Fibroblast of gingiva (primary cell): ENCODE data around the gene HCFC2.
A peak's percentile ranks its signal among the peaks of the same experiment; 100 is the strongest.
"Not testable (repeated sequence)": the region's sequence is repeated elsewhere in the genome, so short reads cannot be mapped to it uniquely, and the experiment has no call there.

Source experiments
- DNase-seq: peaks from one replicate; pipeline ENCODE4 v3.0.0-alpha.2; 2011; ENCODE audit warnings: low read depth

HCFC2 gene

GRCh38 chr12:104057771-104058197 is 6.5 kb upstream of the HCFC2 start:
- DNase-seq, result no peak

GRCh38 chr12:104058802-104059201 is 5.5 kb upstream of the HCFC2 start:
- no peak for DNase-seq

- no peak for DNase-seq
Measured at GRCh38 chr12:104059963-104060362, 4.4 kb upstream of the HCFC2 start.

- DNase-seq, result no peak
Measured at GRCh38 chr12:104060791-104061190, 3.5 kb upstream of the HCFC2 start.

GRCh38 chr12:104063712-104064030 is 660 bp upstream of the HCFC2 start:
- peak; percentile 43 for DNase-seq

- DNase-seq, result peak; percentile 4
Measured at GRCh38 chr12:104064842-104065427, 604 bp downstream of the HCFC2 start.

GRCh38 chr12:104072099-104072498 is 7.8 kb downstream of the HCFC2 start:
- no peak for DNase-seq

- no peak for DNase-seq
Measured at GRCh38 chr12:104073699-104074098, 9.4 kb downstream of the HCFC2 start.

GRCh38 chr12:104079024-104079423 is 14.7 kb downstream of the HCFC2 start:
- DNase-seq, result no peak

- DNase-seq, result no peak
Measured at GRCh38 chr12:104080764-104081163, 16.4 kb downstream of the HCFC2 start.

- no peak for DNase-seq
Measured at GRCh38 chr12:104083769-104084475, 19.6 kb downstream of the HCFC2 start.

- DNase-seq, result no peak
Measured at GRCh38 chr12:104090685-104091084, 26.4 kb downstream of the HCFC2 start.

- DNase-seq, result no peak
Measured at GRCh38 chr12:104091136-104091535, 26.8 kb downstream of the HCFC2 start.

- DNase-seq, result peak; percentile 48
Measured at GRCh38 chr12:104094284-104094683, 30.0 kb downstream of the HCFC2 start.

GRCh38 chr12:104095289-104095688 is 31.0 kb downstream of the HCFC2 start:
- DNase-seq, result no peak

GRCh38 chr12:104097954-104098353 is 33.6 kb downstream of the HCFC2 start:
- DNase-seq, result no peak

- no peak for DNase-seq
Measured at GRCh38 chr12:104105461-104105860, 41.1 kb downstream of the HCFC2 start.

GRCh38 chr12:104106965-104107364 is 42.6 kb downstream of the HCFC2 start:
- DNase-seq, result no peak

GRCh38 chr12:104108755-104109445 is 44.6 kb downstream of the HCFC2 start:
- peak; percentile 71 for DNase-seq

GRCh38 chr12:104109446-104110271 is 45.3 kb downstream of the HCFC2 start:
- no peak for DNase-seq

GRCh38 chr12:104114834-104115586 is 50.7 kb downstream of the HCFC2 start:
- not testable (repeated sequence) for DNase-seq

- peak; percentile 37 for DNase-seq
Measured at GRCh38 chr12:104115587-104115975, 51.2 kb downstream of the HCFC2 start.
